GM10266 (cell line): ENCODE data around the gene BICRAL.

Source experiments
- DNase-seq: peaks from one replicate; pipeline ENCODE4 v3.0.0; 2012; ENCODE audit errors: extremely low spot score
- CTCF ChIP-seq: IDR thresholded peaks from 2 replicates; pipeline ENCODE4 v1.5.1; 2012; ENCODE audit warnings: mild to moderate bottlenecking, low read depth; ENCODE audit not compliant: control insufficient read depth, insufficient read depth; ENCODE audit errors: missing control alignments

BICRAL gene

GRCh38 chr6:42818878-42819277 lies 37.0 kb downstream of the BICRAL start:
- no peak for TF ChIP-seq CTCF
- DNase-seq = no peak

- DNase-seq = no peak
- no peak for TF ChIP-seq CTCF
These were observed 38.1 kb downstream of the BICRAL start for GRCh38 chr6:42819803-42820511.

GRCh38 chr6:42820512-42821340 lies 38.9 kb downstream of the BICRAL start:
- no peak for TF ChIP-seq CTCF
- no peak for DNase-seq

- no peak for TF ChIP-seq CTCF
- DNase-seq = no peak
These were observed 39.5 kb downstream of the BICRAL start for GRCh38 chr6:42821341-42821668.

- no peak for DNase-seq
- TF ChIP-seq CTCF = no peak
These were observed 40.0 kb downstream of the BICRAL start for GRCh38 chr6:42821846-42822245.

- DNase-seq = no peak
- TF ChIP-seq CTCF = no peak
These were observed 47.8 kb downstream of the BICRAL start for GRCh38 chr6:42829561-42830092.

GRCh38 chr6:42831237-42831636 lies 49.4 kb downstream of the BICRAL start:
- DNase-seq = no peak
- TF ChIP-seq CTCF = no peak
